Measurements from ENCODE around the gene CYTH2. TPM values are rescaled to one million over a fixed set of nuclear protein-coding genes. Genes with fewer than 3 reads are reported as not detected.
"Not testable (repeated sequence)": the region's sequence is repeated elsewhere in the genome, so short reads cannot be mapped to it uniquely, and the experiment has no call there.

Gene CYTH2
- total RNA-seq, 1 experiment from 2014 or later, result 32.5 TPM

- Histone ChIP-seq H3K36me3 (ENCODE audit: insufficient read depth, low read length) (no peaks in the 10 kb centered on the region), H3K9me2 (replicated peaks; ENCODE audit: insufficient read depth, low read length) (no peaks in the 10 kb centered on the region), H4K20me1 (ENCODE audit: insufficient read depth, low read depth, low read length) (no peaks in the 10 kb centered on the region), H3K27ac (ENCODE audit: low read length) (0 out of 2 replicates have a peak overlapping the region, but pooled peaks have one; percentile 32), H3K4me3 (ENCODE audit: low read length) (peak overlapping the region; percentile 78), H3K9me3 (ENCODE audit: low read length) (no peaks in the 10 kb centered on the region), H3K4me1 (ENCODE audit: low read length) (peaks cover 26% of the 10 kb centered on the region), H3K27me3 (ENCODE audit: low read length) (no peaks in the 10 kb centered on the region), H2AFZ (ENCODE audit: low read length) (peak overlapping the region; percentile 98), H3K79me2 (ENCODE audit: low read length) (no peaks in the 10 kb centered on the region), H3K4me2 (ENCODE audit: low read depth, low read length, poor library complexity, severe bottlenecking) (peak overlapping the region; percentile 94), H3K9ac (ENCODE audit: low read length) (peak overlapping the region; percentile 85)
- DNase-seq, result peak; percentile 92
Measured at GRCh38 chr19:48513289-48514122, 44.3 kb downstream of the CYTH2 start.

GRCh38 chr19:48514123-48514458 lies 44.9 kb downstream of the CYTH2 start:
- Histone ChIP-seq H4K20me1 (ENCODE audit: insufficient read depth, low read depth, low read length) (no peaks in the 10 kb centered on the region), H3K27me3 (ENCODE audit: low read length) (no peaks in the 10 kb centered on the region), H3K9me3 (ENCODE audit: low read length) (no peaks in the 10 kb centered on the region), H3K79me2 (ENCODE audit: low read length) (no peaks in the 10 kb centered on the region), H3K4me2 (ENCODE audit: low read depth, low read length, poor library complexity, severe bottlenecking) (peak overlapping the region; percentile 94), H3K9ac (ENCODE audit: low read length) (peak overlapping the region; percentile 85), H2AFZ (ENCODE audit: low read length) (peak overlapping the region; percentile 98), H3K4me1 (ENCODE audit: low read length) (peaks cover 26% of the 10 kb centered on the region), H3K4me3 (ENCODE audit: low read length) (peak overlapping the region; percentile 78; the same call in 1 of the 2 replicates), H3K36me3 (ENCODE audit: insufficient read depth, low read length) (no peaks in the 10 kb centered on the region), H3K27ac (ENCODE audit: low read length) (no peak overlapping the region), H3K9me2 (replicated peaks; ENCODE audit: insufficient read depth, low read length) (no peaks in the 10 kb centered on the region)
- no peak for DNase-seq

GRCh38 chr19:48516536-48516935 lies 47.4 kb downstream of the CYTH2 start:
- H3K27me3 ChIP-seq (ENCODE audit: low read length), result no peaks in the 10 kb centered on the region
- H3K9me3 ChIP-seq (ENCODE audit: low read length), result no peaks in the 10 kb centered on the region
- H3K9ac ChIP-seq (ENCODE audit: low read length), result no peak overlapping the region
- no peak for DNase-seq
- no peak overlapping the region for H3K4me2 ChIP-seq (ENCODE audit: low read depth, low read length, poor library complexity, severe bottlenecking)
- H3K36me3 ChIP-seq (ENCODE audit: insufficient read depth, low read length), result no peaks in the 10 kb centered on the region
- no peaks in the 10 kb centered on the region for H3K9me2 ChIP-seq (replicated peaks; ENCODE audit: insufficient read depth, low read length)
- no peak overlapping the region for H2AFZ ChIP-seq (ENCODE audit: low read length)
- H4K20me1 ChIP-seq (ENCODE audit: insufficient read depth, low read depth, low read length), result no peaks in the 10 kb centered on the region
- no peaks in the 10 kb centered on the region for H3K79me2 ChIP-seq (ENCODE audit: low read length)
- H3K4me1 ChIP-seq (ENCODE audit: low read length), result peaks cover 26% of the 10 kb centered on the region
- H3K27ac ChIP-seq (ENCODE audit: low read length), result no peak overlapping the region
- H3K4me3 ChIP-seq (ENCODE audit: low read length), result no peak overlapping the region

DNA sequence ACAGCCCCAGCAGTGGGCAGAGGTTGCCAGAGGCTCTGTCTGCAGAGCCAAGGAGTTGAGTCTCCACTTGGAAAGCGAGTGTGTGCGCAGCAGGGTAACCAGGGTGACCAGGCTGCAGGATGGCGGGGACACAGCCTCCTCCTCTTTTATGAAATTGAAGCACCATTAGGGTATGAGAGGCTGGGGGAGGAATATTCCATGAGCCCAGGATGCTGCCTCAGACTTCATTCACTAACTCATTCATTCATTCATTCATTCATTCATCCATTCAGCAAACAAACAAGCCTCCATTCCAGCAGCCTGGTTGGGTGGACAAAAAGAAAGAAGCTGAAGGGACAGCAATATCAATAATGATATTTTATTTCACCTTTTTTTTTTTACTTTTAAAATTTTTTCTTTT lies 49.0 kb downstream of the CYTH2 start:
- Histone ChIP-seq H3K27ac (ENCODE audit: low read length) (no peak overlapping the region), H3K9me2 (replicated peaks; ENCODE audit: insufficient read depth, low read length) (no peaks in the 10 kb centered on the region), H4K20me1 (ENCODE audit: insufficient read depth, low read depth, low read length) (no peaks in the 10 kb centered on the region), H3K79me2 (ENCODE audit: low read length) (no peaks in the 10 kb centered on the region), H3K4me2 (ENCODE audit: low read depth, low read length, poor library complexity, severe bottlenecking) (no peak overlapping the region), H3K4me3 (ENCODE audit: low read length) (no peak overlapping the region), H3K36me3 (ENCODE audit: insufficient read depth, low read length) (no peaks in the 10 kb centered on the region), H3K9ac (ENCODE audit: low read length) (no peak overlapping the region), H3K4me1 (ENCODE audit: low read length) (peaks cover 12% of the 10 kb centered on the region), H2AFZ (ENCODE audit: low read length) (no peak overlapping the region), H3K27me3 (ENCODE audit: low read length) (no peaks in the 10 kb centered on the region), H3K9me3 (ENCODE audit: low read length) (no peaks in the 10 kb centered on the region)
- DNase-seq, result no peak

DNA sequence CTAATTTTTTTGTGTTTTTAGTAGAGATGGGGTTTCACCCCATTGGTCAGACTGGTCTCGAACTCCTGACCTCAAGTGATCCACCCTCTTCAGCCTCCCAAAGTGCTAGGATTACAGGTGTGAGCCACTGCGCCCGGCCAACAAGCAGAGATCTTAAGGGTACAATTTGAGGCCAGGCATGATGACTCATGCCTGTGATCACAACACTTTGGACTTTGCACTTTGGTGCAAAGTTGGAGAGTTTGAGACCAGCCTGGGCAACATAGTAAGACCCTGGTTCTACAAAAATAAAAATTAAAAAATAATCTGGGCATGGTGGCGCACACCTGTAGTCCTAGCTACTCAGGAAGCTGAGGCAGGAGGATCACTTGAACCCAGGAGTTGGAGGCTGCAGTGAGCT lies 50.3 kb downstream of the CYTH2 start:
- not testable (repeated sequence) for H3K4me2 ChIP-seq (ENCODE audit: low read depth, low read length, poor library complexity, severe bottlenecking); H3K4me3 ChIP-seq (ENCODE audit: low read length); H4K20me1 ChIP-seq (ENCODE audit: insufficient read depth, low read depth, low read length); H3K27ac ChIP-seq (ENCODE audit: low read length); H3K9me3 ChIP-seq (ENCODE audit: low read length); H3K4me1 ChIP-seq (ENCODE audit: low read length); H3K9me2 ChIP-seq (replicated peaks; ENCODE audit: insufficient read depth, low read length); H3K79me2 ChIP-seq (ENCODE audit: low read length); H2AFZ ChIP-seq (ENCODE audit: low read length); H3K36me3 ChIP-seq (ENCODE audit: insufficient read depth, low read length); H3K27me3 ChIP-seq (ENCODE audit: low read length); DNase-seq; H3K9ac ChIP-seq (ENCODE audit: low read length)

- DNase-seq, result no peak
- no peaks in the 10 kb centered on the region for H3K27me3 ChIP-seq (ENCODE audit: low read length)
- no peaks in the 10 kb centered on the region for H3K36me3 ChIP-seq (ENCODE audit: insufficient read depth, low read length)
- H4K20me1 ChIP-seq (ENCODE audit: insufficient read depth, low read depth, low read length), result no peaks in the 10 kb centered on the region
- H3K79me2 ChIP-seq (ENCODE audit: low read length), result no peaks in the 10 kb centered on the region
- no peak overlapping the region for H3K9ac ChIP-seq (ENCODE audit: low read length)
- no peak overlapping the region for H3K27ac ChIP-seq (ENCODE audit: low read length)
- H2AFZ ChIP-seq (ENCODE audit: low read length), result no peak overlapping the region
- H3K4me1 ChIP-seq (ENCODE audit: low read length), result 0 out of 2 replicates have a peak, but pooled peaks cover 3% of the 10 kb centered on the region
- H3K4me2 ChIP-seq (ENCODE audit: low read depth, low read length, poor library complexity, severe bottlenecking), result no peak overlapping the region
- H3K4me3 ChIP-seq (ENCODE audit: low read length), result no peak overlapping the region
- no peaks in the 10 kb centered on the region for H3K9me2 ChIP-seq (replicated peaks; ENCODE audit: insufficient read depth, low read length)
- H3K9me3 ChIP-seq (ENCODE audit: low read length), result no peaks in the 10 kb centered on the region
Measured at GRCh38 chr19:48520134-48520533, 51.0 kb downstream of the CYTH2 start.

DNA sequence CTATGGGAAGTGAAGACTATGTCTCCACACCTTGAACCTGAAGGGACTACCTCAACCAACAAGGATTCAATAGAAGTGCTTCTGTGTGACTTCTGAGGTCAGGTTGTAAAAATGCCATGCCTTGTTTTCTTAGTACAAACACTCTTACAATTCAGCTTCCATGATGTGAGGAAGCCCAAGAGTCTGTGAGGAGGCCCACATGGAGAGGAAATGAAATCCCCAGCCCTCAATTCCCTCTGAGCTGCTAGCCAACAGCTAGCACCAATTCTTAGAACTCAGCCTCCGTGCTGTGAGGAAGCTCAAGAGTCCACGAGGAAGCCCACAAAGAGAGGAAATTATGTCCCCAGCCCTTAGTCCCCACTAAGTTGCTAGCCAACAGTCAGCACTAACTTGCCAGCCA lies 55.1 kb downstream of the CYTH2 start:
- no peaks in the 10 kb centered on the region for H3K9me2 ChIP-seq (replicated peaks; ENCODE audit: insufficient read depth, low read length)
- no peak overlapping the region for H2AFZ ChIP-seq (ENCODE audit: low read length)
- no peak overlapping the region for H3K9ac ChIP-seq (ENCODE audit: low read length)
- no peaks in the 10 kb centered on the region for H3K79me2 ChIP-seq (ENCODE audit: low read length)
- H3K9me3 ChIP-seq (ENCODE audit: low read length), result peaks cover 5% of the 10 kb centered on the region; the same call in 1 of the 2 replicates
- H3K4me2 ChIP-seq (ENCODE audit: low read depth, low read length, poor library complexity, severe bottlenecking), result no peak overlapping the region
- H3K27me3 ChIP-seq (ENCODE audit: low read length), result no peaks in the 10 kb centered on the region
- no peak for DNase-seq
- no peak overlapping the region for H3K4me3 ChIP-seq (ENCODE audit: low read length)
- H3K36me3 ChIP-seq (ENCODE audit: insufficient read depth, low read length), result no peaks in the 10 kb centered on the region
- H3K4me1 ChIP-seq (ENCODE audit: low read length), result no peaks in the 10 kb centered on the region
- no peak overlapping the region for H3K27ac ChIP-seq (ENCODE audit: low read length)
- H4K20me1 ChIP-seq (ENCODE audit: insufficient read depth, low read depth, low read length), result no peaks in the 10 kb centered on the region

GRCh38 chr19:48524732-48525131 lies 55.6 kb downstream of the CYTH2 start:
- Histone ChIP-seq H3K27ac (ENCODE audit: low read length) (no peak overlapping the region), H3K4me1 (ENCODE audit: low read length) (no peaks in the 10 kb centered on the region), H3K9ac (ENCODE audit: low read length) (no peak overlapping the region), H2AFZ (ENCODE audit: low read length) (no peak overlapping the region), H3K4me3 (ENCODE audit: low read length) (no peak overlapping the region), H3K27me3 (ENCODE audit: low read length) (no peaks in the 10 kb centered on the region), H3K9me3 (ENCODE audit: low read length) (peaks cover 5% of the 10 kb centered on the region; the same call in 1 of the 2 replicates), H3K36me3 (ENCODE audit: insufficient read depth, low read length) (no peaks in the 10 kb centered on the region), H3K9me2 (replicated peaks; ENCODE audit: insufficient read depth, low read length) (no peaks in the 10 kb centered on the region), H3K4me2 (ENCODE audit: low read depth, low read length, poor library complexity, severe bottlenecking) (no peak overlapping the region), H4K20me1 (ENCODE audit: insufficient read depth, low read depth, low read length) (no peaks in the 10 kb centered on the region), H3K79me2 (ENCODE audit: low read length) (no peaks in the 10 kb centered on the region)
- no peak for DNase-seq
